Neutrophil (primary cell): ENCODE measurements around the gene PRKCE.

Experiments used
- H3K27ac ChIP-seq: fragments of 200-600 bp; sonication (generic); 2 replicates; pipeline ENCODE4 v1.5.1; 2016; ENCODE audit warnings: mild to moderate bottlenecking, moderate library complexity
- H3K27me3 ChIP-seq: fragments of 200-600 bp; sonication (generic); 2 replicates; pipeline ENCODE4 v1.6.0; 2016; ENCODE audit warnings: mild to moderate bottlenecking
- H3K36me3 ChIP-seq: fragments of 200-600 bp; sonication (generic); 2 replicates; pipeline ENCODE4 v1.5.1; 2017
- H3K4me1 ChIP-seq, 2 experiments: fragments of 200-600 bp in 1 of 2; sonication (generic) in 1 of 2; 1 replicate in 1 of 2; 2 replicates in 1 of 2; pipeline versions ENCODE4 v1.5.1 to v1.6.1; 2013 to 2016; ENCODE audit warnings: low read depth in 1 of 2, low read length in 1 of 2, mild to moderate bottlenecking in 1 of 2, moderate library complexity in 1 of 2; ENCODE audit not compliant: control insufficient read depth in 1 of 2, insufficient read depth in 1 of 2
- H3K4me3 ChIP-seq, 2 experiments: fragments of 200-600 bp in 1 of 2; sonication (generic) in 1 of 2; 1 replicate in 1 of 2; 2 replicates in 1 of 2; pipeline ENCODE4 v1.5.1; 2013 to 2016; ENCODE audit warnings: low read depth in 1 of 2, low read length in 1 of 2, mild to moderate bottlenecking in 1 of 2, moderate library complexity in 1 of 2
- H3K9me3 ChIP-seq: fragments of 200-600 bp; sonication (generic); 2 replicates; pipeline ENCODE4 v1.5.1; 2016
- TF ChIP-seq, protein P1 (sequence below): fragments of 200-600 bp; sonication (generic); IDR thresholded peaks from 2 replicates; pipeline ENCODE4 v1.5.1; 2016; ENCODE audit warnings: antibody characterized with exemption

The PRKCE gene

DNA sequence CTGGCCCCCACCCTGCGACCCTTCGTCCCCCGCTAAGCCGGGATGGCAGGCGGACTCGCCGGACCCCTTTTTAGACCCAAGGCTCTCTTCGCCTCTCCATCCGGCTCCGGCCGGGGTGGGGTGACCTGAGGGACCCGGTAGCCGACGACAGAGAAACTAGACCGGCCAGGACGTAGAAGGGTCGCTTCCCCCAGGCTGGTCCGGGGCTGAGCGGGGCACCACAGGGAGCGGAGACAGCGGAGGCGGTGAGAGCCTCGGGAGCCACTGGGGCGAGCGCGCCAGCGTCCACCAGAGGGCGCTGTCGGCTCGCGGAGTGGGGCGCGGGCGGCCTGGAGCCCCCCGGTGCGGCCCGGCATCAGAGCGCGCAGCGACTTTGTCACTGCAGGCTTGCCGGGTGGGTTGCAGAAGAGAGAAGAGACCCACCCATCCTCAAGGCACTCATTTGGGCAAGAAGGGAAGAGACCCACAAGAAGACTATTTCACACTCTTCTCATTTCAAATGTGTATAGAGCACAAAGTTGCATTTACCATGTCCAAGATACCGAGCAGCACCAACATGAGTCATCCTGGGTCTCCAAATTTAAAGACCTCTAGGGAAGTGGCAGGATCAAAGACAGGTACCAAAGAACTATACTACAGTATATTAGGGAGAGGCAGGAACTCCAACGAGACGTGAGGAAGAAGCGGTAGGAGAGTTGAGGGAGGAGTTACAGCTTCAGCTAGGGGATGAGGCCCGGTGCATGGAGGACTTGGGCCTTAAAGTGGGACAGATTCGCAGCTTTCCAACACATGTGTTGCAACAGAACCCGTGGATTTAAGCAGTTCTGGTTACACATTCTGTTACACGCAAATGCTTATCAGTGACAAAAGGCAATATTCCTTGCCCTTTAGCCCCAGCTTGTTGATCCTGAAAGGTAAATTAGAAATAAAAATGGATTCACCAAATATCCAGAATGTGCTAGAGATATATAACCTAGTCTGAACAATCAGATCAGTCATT is 7.6 kb upstream of the PRKCE start:
- H3K4me1 ChIP-seq, result peaks cover 9 to 10% of the 10 kb centered on the region in 2 experiments
- H3K27me3 ChIP-seq, result peaks cover 27% of the 10 kb centered on the region
- H3K36me3 ChIP-seq, result no peaks in the 10 kb centered on the region
- no peak overlapping the region for H3K27ac ChIP-seq
- no peaks in the 10 kb centered on the region for H3K9me3 ChIP-seq
- H3K4me3 ChIP-seq, result peak overlapping the region; percentile 29 to 63
- TF ChIP-seq, protein P1, sequence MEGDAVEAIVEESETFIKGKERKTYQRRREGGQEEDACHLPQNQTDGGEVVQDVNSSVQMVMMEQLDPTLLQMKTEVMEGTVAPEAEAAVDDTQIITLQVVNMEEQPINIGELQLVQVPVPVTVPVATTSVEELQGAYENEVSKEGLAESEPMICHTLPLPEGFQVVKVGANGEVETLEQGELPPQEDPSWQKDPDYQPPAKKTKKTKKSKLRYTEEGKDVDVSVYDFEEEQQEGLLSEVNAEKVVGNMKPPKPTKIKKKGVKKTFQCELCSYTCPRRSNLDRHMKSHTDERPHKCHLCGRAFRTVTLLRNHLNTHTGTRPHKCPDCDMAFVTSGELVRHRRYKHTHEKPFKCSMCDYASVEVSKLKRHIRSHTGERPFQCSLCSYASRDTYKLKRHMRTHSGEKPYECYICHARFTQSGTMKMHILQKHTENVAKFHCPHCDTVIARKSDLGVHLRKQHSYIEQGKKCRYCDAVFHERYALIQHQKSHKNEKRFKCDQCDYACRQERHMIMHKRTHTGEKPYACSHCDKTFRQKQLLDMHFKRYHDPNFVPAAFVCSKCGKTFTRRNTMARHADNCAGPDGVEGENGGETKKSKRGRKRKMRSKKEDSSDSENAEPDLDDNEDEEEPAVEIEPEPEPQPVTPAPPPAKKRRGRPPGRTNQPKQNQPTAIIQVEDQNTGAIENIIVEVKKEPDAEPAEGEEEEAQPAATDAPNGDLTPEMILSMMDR, result peak; percentile 95

GRCh38 chr2:45646289-45646688 is 5.2 kb upstream of the PRKCE start:
- peaks cover 16 to 17% of the 10 kb centered on the region in 2 experiments for H3K4me1 ChIP-seq
- no peaks in the 10 kb centered on the region for H3K9me3 ChIP-seq
- H3K27me3 ChIP-seq, result peaks cover 30% of the 10 kb centered on the region
- no peak overlapping the region for H3K4me3 ChIP-seq
- TF ChIP-seq, protein P1, result no peak
- no peaks in the 10 kb centered on the region for H3K36me3 ChIP-seq
- no peak overlapping the region for H3K27ac ChIP-seq

- TF ChIP-seq, protein P1, result no peak
- Histone ChIP-seq H3K4me1 (peaks cover 21 to 27% of the 10 kb centered on the region in 2 experiments), H3K27me3 (peaks cover 36% of the 10 kb centered on the region), H3K36me3 (no peaks in the 10 kb centered on the region), H3K9me3 (no peaks in the 10 kb centered on the region), H3K27ac (no peak overlapping the region), H3K4me3 (no peak overlapping the region)
Measured at GRCh38 chr2:45647356-45647755, 4.1 kb upstream of the PRKCE start.

- Histone ChIP-seq H3K27ac (no peak overlapping the region), H3K4me1 (peaks cover 25 to 33% of the 10 kb centered on the region in 2 experiments), H3K4me3 (no peak overlapping the region), H3K27me3 (peaks cover 36% of the 10 kb centered on the region), H3K36me3 (no peaks in the 10 kb centered on the region), H3K9me3 (no peaks in the 10 kb centered on the region)
- TF ChIP-seq, protein P1, result no peak
Measured at GRCh38 chr2:45647986-45648520, 3.4 kb upstream of the PRKCE start.

- TF ChIP-seq, protein P1, result no peak
- Histone ChIP-seq H3K4me1 (peaks cover 19 to 27% of the 10 kb centered on the region in 2 experiments), H3K27ac (no peak overlapping the region)
Measured at GRCh38 chr2:45648636-45649035, 2.8 kb upstream of the PRKCE start.

More at GRCh38 chr2:45648636-45649035, 2.8 kb upstream of the PRKCE start:
- H3K9me3 ChIP-seq, result no peaks in the 10 kb centered on the region
- peaks cover 36% of the 10 kb centered on the region for H3K27me3 ChIP-seq
- H3K36me3 ChIP-seq, result no peaks in the 10 kb centered on the region
- H3K4me3 ChIP-seq, result no peak overlapping the region
